Cortex of kidney (tissue), 1 donor: ENCODE results near the gene BUB1B.

Source experiments
- DNase-seq: peaks from one replicate; lab custom pipeline; 2025; lab: John Stamatoyannopoulos, UW

Gene BUB1B

GRCh38 chr15:40190591-40190990, 29.7 kb downstream of the BUB1B start:
- no peak for DNase-seq

DNA sequence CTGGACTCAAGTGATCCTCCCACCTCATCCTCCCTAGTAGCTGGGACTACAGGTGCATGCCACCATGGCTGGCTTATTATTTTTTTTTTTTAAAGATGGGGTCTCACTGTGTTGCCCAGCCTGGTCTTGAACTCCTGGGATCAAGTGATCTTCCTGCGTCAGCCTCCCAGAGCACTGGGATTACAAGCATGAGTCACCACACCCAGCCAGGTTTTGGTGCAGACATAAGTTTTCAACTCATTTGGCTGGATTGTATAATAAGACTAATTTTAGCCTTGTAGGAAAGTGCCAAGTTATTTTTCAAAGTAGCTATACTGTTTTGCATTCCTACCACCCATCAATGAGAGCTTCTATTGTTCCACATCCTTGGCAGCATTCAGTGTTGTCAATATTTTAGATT, 32.1 kb downstream of the BUB1B start:
- DNase-seq, result no peak

DNA sequence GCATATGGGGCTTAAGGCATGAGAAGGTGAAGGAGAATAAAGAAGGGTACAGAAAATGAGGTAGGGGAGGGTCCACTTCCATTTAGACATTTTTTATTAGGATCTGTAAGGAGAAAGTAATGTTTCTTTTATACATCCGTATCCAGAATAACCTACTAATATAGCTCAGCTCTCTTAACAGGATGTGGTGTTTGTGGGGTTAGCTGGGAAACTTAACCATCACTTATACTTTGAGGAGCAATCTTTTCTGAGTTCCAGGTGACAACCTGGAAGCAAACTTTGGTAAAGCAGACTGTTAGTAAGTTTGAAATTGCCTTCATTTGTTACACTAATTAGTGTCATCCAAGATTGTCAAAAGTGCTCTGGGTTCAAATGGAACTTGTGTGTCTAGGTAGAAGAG, 36.6 kb downstream of the BUB1B start:
- no peak for DNase-seq

DNA sequence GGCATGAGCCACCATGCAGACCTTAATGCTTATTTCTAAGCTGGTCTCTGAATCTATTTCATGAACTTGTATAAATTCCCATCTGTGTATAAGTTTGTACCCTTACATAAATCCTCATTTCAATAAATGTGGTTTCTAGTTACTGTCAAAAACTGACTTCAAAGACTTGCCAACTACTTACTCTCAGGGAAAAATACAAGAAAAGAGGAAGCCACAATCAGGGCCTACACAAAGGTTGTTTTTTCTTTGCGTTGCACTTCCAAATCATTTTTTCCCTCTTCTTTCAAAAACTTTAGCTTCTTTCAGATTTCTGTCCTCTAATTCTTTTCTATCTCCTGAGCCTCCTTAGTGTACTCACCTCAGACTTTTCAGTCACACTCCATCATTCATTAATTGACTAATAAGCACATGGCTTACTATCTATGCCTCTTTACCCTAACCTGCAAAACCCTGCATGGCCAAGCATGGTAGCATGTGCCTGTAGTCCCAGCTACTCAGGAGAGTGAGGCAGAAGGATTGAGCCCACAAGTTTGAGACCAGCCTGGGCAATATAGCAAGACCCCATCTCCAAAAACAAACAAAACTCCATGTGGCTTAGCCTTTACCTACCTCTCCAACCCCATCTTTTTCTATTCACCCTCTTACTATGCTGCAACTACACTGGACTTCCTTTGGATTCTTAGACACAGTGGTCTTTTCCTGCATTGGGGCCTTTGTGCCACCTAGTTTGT, 37.7 kb downstream of the BUB1B start:
- DNase-seq, result no peak

DNA sequence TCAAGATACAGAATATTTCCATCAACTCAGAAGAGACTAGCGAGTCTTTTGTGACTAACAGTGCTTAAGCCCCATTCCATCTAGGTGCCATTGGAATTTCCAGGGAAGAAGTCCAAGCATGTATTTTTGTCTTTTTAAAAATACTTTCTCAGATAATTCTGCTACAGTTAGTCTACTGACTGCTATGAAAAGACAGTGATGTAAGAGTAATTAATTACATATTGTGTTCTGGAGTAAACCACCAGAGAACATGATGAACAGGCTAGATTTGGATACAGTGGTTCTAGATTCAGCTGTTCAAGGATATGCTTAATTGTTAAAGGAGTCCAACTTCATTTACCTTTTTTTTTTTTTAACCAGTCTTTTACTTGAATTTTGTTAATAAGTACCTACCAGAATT, 43.2 kb downstream of the BUB1B start:
- DNase-seq, result no peak

DNA sequence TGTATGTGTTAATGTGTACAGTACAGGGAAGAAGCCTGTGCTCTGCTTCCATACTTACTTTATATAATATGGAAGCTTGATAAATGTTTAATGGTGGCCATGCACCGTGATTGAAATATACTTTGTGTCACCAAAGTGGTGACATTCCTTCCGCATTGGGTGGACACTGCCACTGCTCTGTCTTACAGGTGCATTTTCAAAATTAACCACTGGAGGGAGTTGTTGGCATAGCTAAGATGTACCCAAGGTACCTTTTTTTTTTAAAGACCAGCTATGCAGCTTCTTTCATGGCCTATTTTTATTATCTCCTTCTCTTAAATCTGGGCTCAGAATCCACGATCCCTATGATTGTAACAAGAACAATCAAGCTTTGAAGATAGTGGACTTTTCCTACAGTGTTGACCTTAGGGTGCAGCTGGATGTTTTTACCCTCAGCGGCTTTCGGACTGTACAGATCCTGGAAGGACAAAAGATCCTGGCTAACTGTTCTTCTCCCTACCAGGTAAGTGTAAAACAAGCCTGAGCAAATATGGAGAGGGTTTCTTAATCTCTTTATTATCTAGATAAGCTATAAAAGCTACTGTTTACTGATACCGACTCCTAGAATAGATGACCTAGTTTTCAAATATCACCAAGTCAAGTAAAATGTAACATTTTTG, 56.4 kb downstream of the BUB1B start:
- DNase-seq, result no peak

- DNase-seq, result no peak
Measured at GRCh38 chr15:40219801-40220200, 58.9 kb downstream of the BUB1B start.

DNA sequence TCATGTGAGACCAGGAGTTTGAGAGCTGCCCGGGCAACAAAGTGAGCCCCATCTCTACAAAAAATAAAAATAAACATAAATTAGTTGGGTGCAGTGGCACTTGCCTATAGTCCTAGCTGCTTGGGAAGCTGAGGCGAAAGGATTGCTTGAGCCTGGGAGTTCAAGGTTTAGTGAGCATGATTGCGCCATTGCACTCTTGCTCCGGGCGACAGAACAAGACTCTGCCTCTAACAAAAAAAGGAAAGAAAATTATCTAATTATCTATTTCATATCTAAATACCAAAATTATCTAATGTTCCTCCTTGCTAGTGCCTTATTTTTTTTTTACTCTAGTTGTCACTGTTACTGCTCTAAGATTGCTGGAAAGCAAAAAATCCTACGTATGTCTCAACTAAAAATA, 61.3 kb downstream of the BUB1B start:
- DNase-seq, result no peak

GRCh38 chr15:40226736-40227135, 65.9 kb downstream of the BUB1B start:
- no peak for DNase-seq

DNA sequence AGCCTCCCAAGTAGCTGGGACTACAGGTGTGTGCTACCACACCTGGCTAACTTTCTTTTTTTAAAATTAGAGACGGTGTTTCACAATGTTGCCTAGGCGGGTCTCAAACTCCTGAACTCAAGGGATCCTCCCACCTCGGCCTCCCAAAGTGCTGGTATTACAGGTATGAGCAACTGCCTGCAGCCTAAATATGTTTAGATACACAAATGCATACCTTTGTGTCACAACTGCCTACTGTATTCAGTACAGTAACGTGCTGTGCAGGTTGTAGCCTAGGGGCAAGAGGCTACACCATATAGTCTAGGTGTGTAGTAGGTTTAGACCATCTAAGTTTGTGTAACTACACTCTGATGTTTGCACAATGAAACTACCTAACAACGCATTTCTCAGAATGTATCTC, 68.4 kb downstream of the BUB1B start:
- DNase-seq, result no peak

DNA sequence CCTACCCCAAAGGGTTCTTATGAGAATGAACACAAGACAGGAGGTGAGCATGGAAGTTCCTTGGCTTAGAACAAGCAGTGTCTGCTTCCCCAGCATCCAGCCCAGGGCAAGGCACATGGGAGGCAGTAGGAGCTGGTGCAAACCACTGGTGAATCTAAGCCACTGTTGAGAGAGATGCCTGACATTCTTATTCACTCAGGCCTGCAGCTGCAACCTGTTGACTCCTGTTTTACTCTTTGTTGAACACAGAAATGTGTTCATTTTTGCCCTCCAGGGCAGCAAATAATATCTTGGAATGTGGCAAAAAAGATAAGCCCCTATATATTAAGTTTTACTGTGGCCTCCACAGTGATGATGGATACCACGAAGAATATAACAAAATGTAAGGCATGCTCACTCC, 69.1 kb downstream of the BUB1B start:
- DNase-seq, result no peak

DNA sequence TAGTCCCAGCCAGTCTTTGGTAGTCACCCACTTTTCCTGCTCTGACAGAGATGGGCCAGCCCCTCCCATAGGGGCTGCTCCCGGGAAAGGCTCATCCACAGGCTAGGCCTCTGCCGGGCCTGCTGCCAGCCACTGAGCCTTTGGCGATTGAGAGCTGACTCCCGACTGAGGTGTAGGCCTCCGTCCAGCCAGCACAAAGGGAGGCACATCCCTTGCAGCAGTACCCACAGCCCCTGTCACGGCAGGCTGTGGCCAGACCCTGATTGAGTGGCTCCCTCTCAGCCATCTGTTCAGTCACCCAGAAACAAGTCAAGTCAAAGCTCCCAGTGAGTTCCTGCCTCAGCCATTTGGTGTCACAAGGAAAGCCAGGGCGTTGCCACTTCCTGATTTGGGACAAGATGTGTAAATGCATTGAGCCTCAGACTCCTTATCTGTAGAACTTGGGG, 71.8 kb downstream of the BUB1B start:
- DNase-seq, result no peak

DNA sequence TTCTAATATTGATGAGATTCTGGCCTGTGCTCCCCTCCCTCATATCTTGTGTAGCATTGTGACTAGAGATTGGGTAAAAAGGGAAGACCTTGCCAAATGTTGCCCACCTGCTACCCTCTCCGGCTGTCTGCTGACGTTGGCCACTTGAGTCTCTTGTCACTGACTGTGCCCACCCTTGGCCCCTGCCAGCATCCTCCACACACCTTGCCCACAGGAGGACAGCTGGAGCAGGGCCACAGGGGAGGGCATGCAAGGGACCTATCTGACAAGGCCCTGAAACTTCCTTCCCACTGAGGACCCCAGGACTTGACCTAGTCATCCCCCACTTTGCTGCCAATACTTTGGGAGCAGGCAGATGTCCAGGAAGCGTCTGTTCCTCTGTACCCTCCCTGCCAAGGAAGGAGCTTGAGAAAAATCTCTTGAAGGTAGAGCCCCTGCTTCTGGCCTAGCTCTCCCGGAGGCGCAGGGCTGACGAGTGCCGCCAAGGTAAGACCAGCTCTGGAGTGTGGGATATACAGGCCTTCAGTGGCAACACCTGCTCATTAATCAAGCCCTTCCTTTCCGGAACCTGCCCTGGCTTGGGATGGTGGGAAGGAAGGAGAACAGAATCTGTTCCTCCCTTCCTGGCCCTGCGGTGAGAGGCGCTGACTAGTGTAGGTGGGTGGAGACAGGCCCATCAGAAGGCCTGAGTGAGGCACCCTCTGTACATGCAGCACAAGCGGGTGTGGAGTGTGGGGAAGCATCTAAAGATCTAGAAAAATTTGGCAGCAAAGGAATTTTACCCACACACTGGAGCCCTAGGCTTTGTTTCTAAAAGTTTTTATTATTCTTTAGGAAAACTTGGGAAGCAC, 73.1 kb downstream of the BUB1B start:
- DNase-seq, result no peak

DNA sequence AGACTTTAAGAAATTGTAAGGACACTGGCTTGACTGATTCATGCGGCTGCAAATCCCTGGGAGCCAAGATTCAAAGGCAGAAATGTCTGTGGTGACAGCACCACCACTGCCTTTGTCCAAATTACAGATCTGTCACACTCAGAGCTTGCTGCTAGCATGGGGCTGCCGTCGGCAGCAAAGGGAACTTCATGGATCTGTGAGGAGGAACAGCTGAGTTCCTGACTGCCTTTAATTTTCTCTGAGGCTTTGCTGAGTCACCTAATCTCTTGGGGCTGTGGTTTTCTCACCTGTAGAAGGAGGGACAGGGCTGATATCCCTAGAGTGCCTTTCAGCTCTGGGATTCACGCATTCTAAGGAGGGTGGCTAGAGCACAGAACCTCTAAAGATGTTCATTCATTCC, 73.9 kb downstream of the BUB1B start:
- DNase-seq, result no peak

DNA sequence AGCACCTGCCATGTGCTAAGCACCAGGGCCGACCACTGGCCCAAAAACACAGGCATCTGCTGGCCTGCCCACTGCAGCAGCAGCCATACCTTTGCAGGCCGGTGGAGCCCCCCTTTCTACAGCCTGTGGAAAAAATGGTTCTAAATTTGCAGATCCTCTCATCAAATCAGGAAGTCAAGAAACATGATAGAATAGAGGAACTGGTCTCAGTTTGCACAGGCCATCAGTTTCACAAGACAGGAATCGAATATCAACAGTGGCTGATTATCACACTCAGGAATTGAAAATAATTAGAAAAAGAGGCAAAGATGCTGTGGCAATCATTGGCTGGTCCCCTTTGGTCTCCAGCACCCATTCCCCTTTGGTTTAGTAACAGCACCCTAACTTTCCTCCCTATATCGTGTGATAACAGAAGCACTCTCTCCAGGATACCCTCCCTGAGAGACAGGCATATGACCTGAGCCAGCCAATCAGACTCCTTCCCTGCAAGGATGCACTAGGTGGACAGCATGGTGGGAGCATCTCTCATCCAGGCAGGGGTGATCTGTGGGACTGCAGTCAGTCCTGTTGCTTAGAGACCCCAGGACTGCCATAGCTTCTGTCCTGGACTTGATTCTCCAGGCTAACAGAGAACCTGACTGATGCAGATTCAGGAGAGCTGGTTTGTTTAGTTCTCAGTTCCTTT, 74.5 kb downstream of the BUB1B start:
- no peak for DNase-seq

DNA sequence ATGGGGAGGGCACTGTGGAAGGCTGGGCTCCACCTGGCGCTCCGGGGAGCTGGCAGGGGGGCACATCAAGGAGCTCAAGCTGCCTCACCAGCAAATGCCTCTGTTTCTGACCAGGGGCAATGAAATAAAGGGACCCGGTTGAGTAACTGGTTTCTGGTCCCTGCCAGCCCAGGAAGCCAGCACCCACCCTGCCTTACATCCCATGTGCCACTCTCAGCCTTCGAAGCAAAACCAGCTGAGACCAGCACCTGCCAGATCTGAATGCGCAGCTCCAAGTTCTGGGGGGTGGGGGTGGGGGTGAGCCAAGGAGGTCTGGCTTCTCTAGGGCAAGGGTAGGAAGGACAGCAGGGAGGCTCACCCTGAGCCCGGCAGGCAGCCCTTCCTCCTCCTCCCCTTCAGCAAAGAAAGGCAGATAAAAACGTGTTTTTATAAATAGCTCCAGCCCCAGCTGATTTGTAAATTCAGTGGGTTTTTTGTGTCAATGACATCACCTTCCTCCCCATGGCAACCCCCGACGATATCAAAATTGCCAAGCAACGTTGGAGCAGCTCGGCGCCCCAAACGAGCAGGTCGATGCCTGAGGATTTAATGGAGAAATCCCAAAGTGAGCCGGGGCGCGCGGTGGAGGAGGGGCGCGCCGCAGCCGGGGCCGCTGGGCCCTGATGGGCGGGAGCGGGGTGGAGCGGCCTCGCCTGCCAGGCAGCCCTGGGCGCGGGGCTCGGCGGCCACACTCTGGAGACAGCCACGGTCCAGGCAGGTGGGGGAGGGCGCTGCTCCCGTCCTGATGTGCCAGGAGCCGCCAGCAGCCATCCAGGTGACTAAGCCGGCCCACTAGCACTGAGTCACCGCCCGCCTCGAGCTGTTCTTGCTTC, 77.9 kb downstream of the BUB1B start, which contains the start of gene PAK6:
TSS of gene PAK6 (plus strand) at position 532 of the 872 bp plus-strand sequence. CDS start 25,723 bp downstream, outside the sequence.
- no peak for DNase-seq

- no peak for DNase-seq
Measured at GRCh38 chr15:40239404-40239692, 78.5 kb downstream of the BUB1B start.

DNA sequence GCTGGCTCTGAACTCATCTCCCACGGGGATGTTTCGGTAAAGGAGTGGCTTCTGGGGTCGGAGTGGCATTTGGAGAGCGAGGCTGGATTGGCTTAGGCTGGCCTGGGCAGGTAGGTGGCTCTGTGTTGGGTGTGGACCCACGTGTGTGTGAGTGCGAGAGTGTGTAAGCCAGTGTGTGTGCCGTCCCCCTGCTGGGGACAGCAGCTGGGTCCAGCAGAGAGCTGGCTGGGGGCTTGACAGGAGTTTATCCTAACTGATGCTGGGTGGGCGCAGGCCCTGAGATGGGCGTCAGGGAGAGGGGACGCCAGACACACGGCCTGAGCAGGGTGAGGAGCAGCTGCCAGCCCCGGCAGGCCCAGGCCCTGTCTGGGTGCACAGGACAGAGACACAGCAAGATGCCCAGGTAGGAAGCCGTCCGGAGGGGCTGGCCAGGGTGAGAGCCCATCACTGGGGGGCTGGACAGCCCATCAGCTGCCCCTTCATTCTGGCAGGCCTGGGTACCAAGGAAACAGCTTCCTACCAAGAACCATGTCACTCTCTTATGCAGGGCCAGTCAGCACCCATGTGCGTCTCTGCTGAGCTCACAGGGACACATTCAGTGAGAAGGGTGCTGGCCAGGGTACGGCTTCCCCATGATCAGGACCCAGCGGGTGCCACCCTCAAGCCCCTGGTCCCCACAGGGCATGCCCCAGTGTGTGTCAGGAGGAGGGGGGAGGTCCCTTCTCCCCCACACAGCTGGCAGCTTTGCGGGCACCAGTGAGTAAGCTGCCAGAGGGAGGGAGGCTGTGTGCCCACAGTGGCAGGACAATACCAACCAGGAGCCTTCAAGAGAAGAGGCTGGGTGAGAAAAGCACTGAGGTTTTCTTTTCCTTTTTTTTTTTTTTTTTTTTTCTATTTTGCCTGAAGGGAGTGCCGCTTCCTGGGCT, 79.1 kb downstream of the BUB1B start:
- no peak for DNase-seq

GRCh38 chr15:40240619-40241221, 79.9 kb downstream of the BUB1B start:
- no peak for DNase-seq
